IMR-90 (cell line): ENCODE results near the gene SUPV3L1. TPM values are rescaled to one million over a fixed set of nuclear protein-coding genes. Genes with fewer than 3 reads are reported as not detected.

Experiments
- ATAC-seq: fragments of 200-7000 bp; cut with Tn5 transposase; 2 replicates; pipeline ENCODE4 v1.9.1; 2020; ENCODE audit warnings: low read depth, mild to moderate bottlenecking, moderate library complexity
- BruUV-seq: library from RNA; stranded (reverse); fragments of 400-500 nt; replicated peaks from 2 replicates; lab custom pipeline; 2021; lab: Mats Ljungman, UMichigan
- CTCF ChIA-PET: fragments of 300-600 bp; formaldehyde crosslinking; extraction: SDS; loops from one replicate; lab custom pipeline; 2021; ENCODE audit warnings: antibody characterized with exemption; lab: Yijun Ruan, JAX
- POLR2A ChIA-PET: fragments of 300-600 bp; sonication (Branson Sonifier 250); formaldehyde crosslinking; loops from one replicate; lab custom pipeline; 2022; ENCODE audit warnings: antibody characterized with exemption; ENCODE audit not compliant: unreplicated experiment; lab: Charles Lee
- DNase-seq: peaks from one replicate; pipeline ENCODE4 v3.0.0; 2013
- H2AFZ ChIP-seq: replicated peaks from 2 replicates; pipeline ENCODE3; 2013; ENCODE audit warnings: low read length, mild to moderate bottlenecking; ENCODE audit not compliant: poor library complexity
- H2AK5ac ChIP-seq: 2 replicates; pipeline ENCODE4 v1.6.1; 2013; ENCODE audit warnings: low read depth, low read length, inconsistent platforms
- H2AK9ac ChIP-seq: replicated peaks from 2 replicates; pipeline ENCODE3; 2013; ENCODE audit warnings: mild to moderate bottlenecking, low read depth, low read length, moderate library complexity; ENCODE audit not compliant: poor library complexity
- H2BK120ac ChIP-seq: 2 replicates; pipeline ENCODE4 v1.6.1; 2013; ENCODE audit warnings: low read depth, low read length, inconsistent platforms
- H2BK15ac ChIP-seq: 3 replicates; pipeline ENCODE4 v1.6.1; 2013; ENCODE audit warnings: low read depth, low read length, inconsistent platforms
- H2BK20ac ChIP-seq: 2 replicates; pipeline ENCODE4 v1.6.1; 2013; ENCODE audit warnings: low read depth, mild to moderate bottlenecking, inconsistent platforms, low read length, moderate library complexity
- H2BK5ac ChIP-seq: 2 replicates; pipeline ENCODE4 v1.6.1; 2013; ENCODE audit warnings: mild to moderate bottlenecking, low read depth, low read length, inconsistent platforms; ENCODE audit not compliant: poor library complexity, severe bottlenecking
- H3K14ac ChIP-seq: replicated peaks from 2 replicates; pipeline ENCODE4 v1.6.1; 2013; ENCODE audit warnings: low read depth, low read length, inconsistent platforms
- H3K18ac ChIP-seq: 2 replicates; pipeline ENCODE4 v1.6.1; 2013; ENCODE audit warnings: low read depth, low read length, control low read depth
- H3K23ac ChIP-seq: 2 replicates; pipeline ENCODE4 v1.6.1; 2013; ENCODE audit warnings: low read depth, low read length, inconsistent platforms
- H3K27ac ChIP-seq: 2 replicates; pipeline ENCODE4 v1.5.1; 2013; ENCODE audit warnings: mild to moderate bottlenecking, control low read depth, low read length; ENCODE audit not compliant: insufficient read depth
- H3K27me3 ChIP-seq: 2 replicates; pipeline ENCODE4 v1.6.1; 2013; ENCODE audit warnings: low read length; ENCODE audit not compliant: control insufficient read depth, insufficient read depth
- H3K36me3 ChIP-seq: 2 replicates; pipeline ENCODE4 v1.6.1; 2013; ENCODE audit warnings: low read length, mixed read lengths; ENCODE audit not compliant: control insufficient read depth, insufficient read depth
- H3K4ac ChIP-seq: 2 replicates; pipeline ENCODE4 v1.6.1; 2013; ENCODE audit warnings: low read depth, low read length, inconsistent platforms
- H3K4me1 ChIP-seq: 2 replicates; pipeline ENCODE4 v1.6.1; 2013; ENCODE audit warnings: low read length, mixed read lengths; ENCODE audit not compliant: control insufficient read depth, insufficient read depth
- H3K4me2 ChIP-seq: 2 replicates; pipeline ENCODE4 v1.6.1; 2013; ENCODE audit warnings: low read depth, mild to moderate bottlenecking, control low read depth, low read length, moderate library complexity
- H3K4me3 ChIP-seq: 2 replicates; pipeline ENCODE4 v1.5.1; 2013; ENCODE audit warnings: low read depth, mild to moderate bottlenecking, control low read depth, low read length, moderate library complexity; ENCODE audit not compliant: insufficient read depth
- H3K56ac ChIP-seq: 2 replicates; pipeline ENCODE4 v1.6.1; 2013; ENCODE audit warnings: low read length, inconsistent platforms; ENCODE audit not compliant: insufficient read depth; ENCODE audit errors: extremely low read depth
- H3K79me1 ChIP-seq, 2 experiments: 2 replicates each; pipeline ENCODE4 v1.6.1; 2013; ENCODE audit warnings: low read length in 2 of 2, inconsistent platforms in 1 of 2, low read depth in 1 of 2
- H3K9ac ChIP-seq: 2 replicates; pipeline ENCODE4 v1.6.1; 2013; ENCODE audit warnings: low read depth, low read length, control low read depth
- H3K9me1 ChIP-seq: 2 replicates; pipeline ENCODE4 v1.6.1; 2013; ENCODE audit warnings: low read length, inconsistent platforms; ENCODE audit not compliant: insufficient read depth
- H3K9me3 ChIP-seq: 2 replicates; pipeline ENCODE4 v1.6.1; 2013; ENCODE audit warnings: low read length; ENCODE audit not compliant: control insufficient read depth, insufficient read depth
- H4K20me1 ChIP-seq: 2 replicates; pipeline ENCODE4 v1.6.1; 2013; ENCODE audit warnings: low read length, inconsistent platforms; ENCODE audit not compliant: insufficient read depth
- H4K5ac ChIP-seq: 2 replicates; pipeline ENCODE4 v1.6.1; 2013; ENCODE audit warnings: mild to moderate bottlenecking, low read depth, low read length, control low read depth
- H4K8ac ChIP-seq, 2 experiments: 2 replicates each; pipeline ENCODE4 v1.6.1; 2013; ENCODE audit warnings: low read depth in 2 of 2, low read length in 2 of 2, control low read depth in 1 of 2, inconsistent platforms in 1 of 2
- H4K91ac ChIP-seq: 2 replicates; pipeline ENCODE4 v1.6.1; 2013; ENCODE audit warnings: low read depth, low read length, inconsistent platforms; ENCODE audit not compliant: insufficient read depth
- BHLHE40 ChIP-seq: fragments of 150-350 bp; IDR thresholded peaks from 2 replicates; pipeline ENCODE4 v1.6.1; 2016; ENCODE audit warnings: mild to moderate bottlenecking, low read depth, low read length
- CEBPB ChIP-seq: IDR thresholded peaks from 2 replicates; pipeline ENCODE4 v1.6.1; 2012; ENCODE audit warnings: low read depth, low read length, improper control_type of control experiment
- CHD1 ChIP-seq: IDR thresholded peaks from 2 replicates; pipeline ENCODE4 v1.6.1; 2012; ENCODE audit warnings: low read depth, low read length, improper control_type of control experiment
- ELK1 ChIP-seq: fragments of 150-350 bp; IDR thresholded peaks from 2 replicates; pipeline ENCODE4 v1.6.1; 2016; ENCODE audit warnings: low read depth, mild to moderate bottlenecking, low read length, moderate library complexity, borderline replicate concordance
- FOS ChIP-seq: fragments of 150-350 bp; IDR thresholded peaks from 2 replicates; pipeline ENCODE4 v1.6.1; 2016; ENCODE audit warnings: low read depth, low read length
- MAFK ChIP-seq: IDR thresholded peaks from 2 replicates; pipeline ENCODE4 v1.6.1; 2012; ENCODE audit warnings: low read depth, low read length, improper control_type of control experiment
- MAZ ChIP-seq: IDR thresholded peaks from 2 replicates; pipeline ENCODE4 v1.6.1; 2012; ENCODE audit warnings: low read depth, mild to moderate bottlenecking, low read length, improper control_type of control experiment, moderate library complexity, borderline replicate concordance
- MXI1 ChIP-seq: IDR thresholded peaks from 2 replicates; pipeline ENCODE4 v1.6.1; 2012; ENCODE audit warnings: low read depth, mild to moderate bottlenecking, low read length, moderate library complexity, borderline replicate concordance
- NFE2L2 ChIP-seq: fragments of 150-350 bp; IDR thresholded peaks from 2 replicates; pipeline ENCODE4 v1.6.1; 2016; ENCODE audit warnings: low read depth, mild to moderate bottlenecking, low read length
- RCOR1 ChIP-seq: IDR thresholded peaks from 2 replicates; pipeline ENCODE4 v1.6.1; 2012; ENCODE audit warnings: mild to moderate bottlenecking, low read length, improper control_type of control experiment; ENCODE audit not compliant: insufficient replicate concordance
- SMC3 ChIP-seq: fragments of 150-350 bp; IDR thresholded peaks from 2 replicates; pipeline ENCODE4 v1.6.1; 2016; ENCODE audit warnings: low read depth, mild to moderate bottlenecking, antibody characterized with exemption, low read length, moderate library complexity
- WGBS, 2 experiments: methylation state at CpG; one replicate each; pipeline versions ENCODE4 v1.1.5 to v1.1.7; 2013; ENCODE audit warnings: missing lambda C conversion rate in 2 of 2; ENCODE audit not compliant: insufficient read length in 1 of 2; ENCODE audit errors: extremely low coverage in 2 of 2; 5-methylcytosine and 5-hydroxymethylcytosine counted together
- dilution Hi-C: fragments of 300-500 bp; cut with HindIII; formaldehyde crosslinking; loops from one replicate; pipeline ENCODE4 v1.14.3; 2018; ENCODE audit warnings: low sequenced_read_pairs; ENCODE audit not compliant: unreplicated experiment
- in situ Hi-C: fragments of 300-500 bp; cut with MboI; formaldehyde crosslinking; loops from 3 replicates; pipeline ENCODE4 v1.14.3; 2019; ENCODE audit warnings: low sequenced_read_pairs, inconsistent platforms, mixed read lengths
- intact Hi-C: fragments of 100-400 bp; cut with micrococcal nuclease; formaldehyde crosslinking; loops from 2 replicates; pipeline ENCODE4 v1.10.0; 2022
- polyA plus RNA-seq, 3 experiments: library from polyadenylated mRNA; depleted of rRNA; stranded (reverse); fragments of >200 nt; gene quantifications; 2 replicates each; pipeline ENCODE4 v1.2.3, GENCODE V29; 2012; ENCODE audit warnings: low replicate concordance in 1 of 3
- total RNA-seq: library from RNA; depleted of rRNA; stranded (reverse); fragments of >200 nt; gene quantifications from 2 replicates; pipeline ENCODE4 v1.2.3, GENCODE V29; 2012
- TF ChIP-seq, protein P1 (sequence below): fragments of 150-350 bp; IDR thresholded peaks from 2 replicates; pipeline ENCODE4 v1.6.1; 2017; ENCODE audit warnings: mild to moderate bottlenecking, antibody characterized with exemption, low read length, low read depth

SUPV3L1 gene
- total and polyA plus RNA-seq, 2 of the 4 experiments (the other 2 are of a cell fraction) = 24.4 to 26.5 TPM

GRCh38 chr10:69242040-69242851, 62.2 kb downstream of the SUPV3L1 start (continued):
- no peak for TF ChIP-seq CEBPB

- Histone ChIP-seq H3K27ac (no peak overlapping the region), H3K4ac (no peak overlapping the region), H3K9me1 (no peaks in the 10 kb centered on the region), H3K4me2 (no peak overlapping the region), H4K20me1 (no peaks in the 10 kb centered on the region), H3K9me3 (no peaks in the 10 kb centered on the region), H2AFZ (peak overlapping the region; percentile 5), H2BK120ac (no peak overlapping the region), H3K36me3 (no peaks in the 10 kb centered on the region), H2BK5ac (no peak overlapping the region), H3K56ac (no peak overlapping the region), H4K8ac (no peak overlapping the region), H2BK20ac (no peak overlapping the region), H3K18ac (no peak overlapping the region), H2AK9ac (no peak overlapping the region), H3K79me1 (no peaks in the 10 kb centered on the region), H3K4me3 (no peak overlapping the region), H4K91ac (no peak overlapping the region), H3K23ac (no peak overlapping the region), H2BK15ac (no peak overlapping the region), H2AK5ac (no peak overlapping the region), H3K27me3 (peaks cover 24% of the 10 kb centered on the region), H3K9ac (no peak overlapping the region), H4K5ac (no peak overlapping the region), H3K4me1 (no peaks in the 10 kb centered on the region), H3K14ac (no peak overlapping the region)
- in situ Hi-C loops (no loop called here), intact Hi-C loops (no loop called here), dilution Hi-C loops (no loop called here)
- POLR2A ChIA-PET = interaction anchor here (0.7 kb wide), 1 partner anchor 9 kb away, joined by 5 read pairs; no protein-coding TSS in a partner anchor
- DNase-seq (no peak), ATAC-seq (no peak)
- CTCF ChIA-PET = interaction anchor here (0.5 kb wide), 1 partner anchor 111 kb away, joined by 5 read pairs; no protein-coding TSS in a partner anchor
- 40% methylated on average over 1 of the region's 5 CpGs; no CpG with 5 or more reads in 1 of the 2 experiments for WGBS, 2 experiments
- BruUV-seq = no TSS peak
- no peak for TF ChIP-seq MXI1
- TF ChIP-seq MAZ = no peak
- no peak for TF ChIP-seq ELK1
- TF ChIP-seq MAFK = no peak
- no peak for TF ChIP-seq FOS
- TF ChIP-seq RCOR1 = no peak
- TF ChIP-seq NFE2L2 = no peak
- no peak for TF ChIP-seq BHLHE40
- no peak for TF ChIP-seq CEBPB
- TF ChIP-seq, protein P1, sequence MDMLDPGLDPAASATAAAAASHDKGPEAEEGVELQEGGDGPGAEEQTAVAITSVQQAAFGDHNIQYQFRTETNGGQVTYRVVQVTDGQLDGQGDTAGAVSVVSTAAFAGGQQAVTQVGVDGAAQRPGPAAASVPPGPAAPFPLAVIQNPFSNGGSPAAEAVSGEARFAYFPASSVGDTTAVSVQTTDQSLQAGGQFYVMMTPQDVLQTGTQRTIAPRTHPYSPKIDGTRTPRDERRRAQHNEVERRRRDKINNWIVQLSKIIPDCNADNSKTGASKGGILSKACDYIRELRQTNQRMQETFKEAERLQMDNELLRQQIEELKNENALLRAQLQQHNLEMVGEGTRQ = no peak
- TF ChIP-seq SMC3 = no peak
- TF ChIP-seq CHD1 = no peak
Measured at GRCh38 chr10:69242852-69243212, 62.8 kb downstream of the SUPV3L1 start.
